ENCODE results near the gene AGAP9.
"Not testable (repeated sequence)": the region's sequence is repeated elsewhere in the genome, so short reads cannot be mapped to it uniquely, and the experiment has no call there.

- TF ChIP-seq CTCF (IDR thresholded peaks at IDR 0.05; ENCODE audit: low read depth, low read length, poor library complexity, severe bottlenecking); EZH2phosphoT487 (IDR thresholded peaks at IDR 0.05; ENCODE audit: borderline replicate concordance, low read length): not testable (repeated sequence)
These were observed 41.7 kb downstream of the AGAP9 start for GRCh38 chr10:47481768-47482181.

Measured in DOHH2 (cell line).